Activated CD8-positive, alpha-beta memory T cell treated with anti-CD3 and anti-CD28 coated beads for 4 hours (primary cell): Measurements from ENCODE around the gene SLAMF6.
"Not testable (repeated sequence)": the region's sequence is repeated elsewhere in the genome, so short reads cannot be mapped to it uniquely, and the experiment has no call there.

Source experiments
- DNase-seq, 2 donors: peaks; one replicate each; pipeline ENCODE4 v3.0.0-alpha.2; 2020; ENCODE audit warnings: low read depth in 2 of 2

SLAMF6 gene

GRCh38 chr1:160504651-160505050 is 18.4 kb downstream of the SLAMF6 start:
- DNase-seq: no peak

GRCh38 chr1:160503087-160503486 is 20.0 kb downstream of the SLAMF6 start:
- no peak for DNase-seq

GRCh38 chr1:160500321-160500990 is 22.6 kb downstream of the SLAMF6 start:
- DNase-seq: no peak

GRCh38 chr1:160499631-160500030 is 23.4 kb downstream of the SLAMF6 start:
- no peak for DNase-seq

DNA sequence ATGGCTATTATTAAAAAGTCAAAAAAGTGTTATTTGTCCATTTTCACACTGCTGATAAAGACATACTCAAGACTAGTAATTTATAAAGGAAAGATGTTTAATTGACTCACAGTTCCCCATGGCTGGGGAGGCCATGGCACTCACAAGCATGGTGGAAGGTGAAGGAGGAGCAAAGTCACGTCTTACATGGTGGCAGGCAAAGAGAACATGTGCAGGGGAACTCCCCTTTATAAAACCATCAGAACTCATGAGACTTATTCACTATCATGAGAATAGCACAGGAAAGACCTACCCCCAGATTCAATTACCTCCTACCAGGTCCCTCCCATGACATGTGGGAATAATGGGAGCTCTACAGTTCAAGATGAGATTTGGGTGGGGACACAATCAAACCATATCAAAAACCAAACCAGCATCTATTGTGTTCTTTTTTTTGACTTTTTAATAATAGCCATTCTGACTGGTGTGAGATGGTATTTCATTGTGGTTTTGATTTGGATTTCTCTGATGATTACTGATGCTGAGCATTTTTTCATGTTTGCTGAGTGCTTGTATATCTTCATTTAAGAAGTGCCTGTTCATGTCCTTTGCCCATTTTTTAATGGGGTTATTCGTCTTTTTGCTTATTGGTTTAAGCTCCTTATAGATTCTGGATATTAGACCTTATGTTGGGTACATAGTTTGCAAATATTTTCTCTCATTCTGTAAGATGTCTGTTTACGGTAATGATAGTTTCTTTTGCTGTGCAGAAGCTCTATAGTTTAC is 24.6 kb downstream of the SLAMF6 start:
- not testable (repeated sequence) for DNase-seq

- no peak for DNase-seq
Observed at GRCh38 chr1:160496334-160496733, 26.7 kb downstream of the SLAMF6 start.

DNA sequence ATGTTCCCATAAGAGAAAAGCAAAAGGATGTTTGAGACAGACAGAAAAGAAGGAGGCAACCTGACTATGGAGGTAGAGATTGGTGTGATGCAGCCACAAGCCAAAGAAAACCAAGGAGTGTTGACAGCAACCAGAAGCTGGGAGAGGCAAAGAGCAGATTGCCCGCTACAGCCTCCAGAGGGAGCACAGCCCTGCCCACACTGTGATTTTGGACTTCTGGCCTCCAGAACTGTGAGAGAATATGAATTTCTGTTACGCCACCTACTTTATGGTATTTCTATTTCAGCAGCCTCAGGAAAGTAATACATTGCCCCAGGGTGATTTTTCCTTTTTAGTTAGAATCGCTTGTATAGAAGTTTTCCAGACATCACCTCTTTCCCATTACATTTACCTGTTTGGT is 28.4 kb downstream of the SLAMF6 start:
- DNase-seq: no peak

GRCh38 chr1:160492617-160493016 is 30.4 kb downstream of the SLAMF6 start:
- no peak for DNase-seq

DNA sequence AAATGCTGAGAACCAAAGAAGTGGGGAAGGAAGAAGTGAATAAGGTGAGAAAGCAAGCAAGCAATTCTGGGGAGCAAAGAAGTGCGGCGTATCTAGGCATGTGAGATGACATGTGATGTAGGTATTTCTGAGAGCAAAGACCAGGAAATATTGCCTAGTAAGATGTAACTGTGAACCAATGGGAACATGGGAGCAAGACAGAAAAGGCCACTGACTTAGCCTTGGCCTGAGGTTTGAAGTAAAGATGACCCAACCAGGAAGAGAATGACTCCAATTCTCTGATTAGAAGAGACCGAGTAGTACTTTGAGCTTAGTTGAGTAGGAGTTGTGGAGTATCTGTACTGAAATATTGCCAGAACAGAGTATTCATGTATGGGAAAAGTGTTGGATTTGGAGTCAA is 31.1 kb downstream of the SLAMF6 start:
- no peak for DNase-seq

GRCh38 chr1:160491017-160491416 is 32.0 kb downstream of the SLAMF6 start:
- no peak for DNase-seq

DNA sequence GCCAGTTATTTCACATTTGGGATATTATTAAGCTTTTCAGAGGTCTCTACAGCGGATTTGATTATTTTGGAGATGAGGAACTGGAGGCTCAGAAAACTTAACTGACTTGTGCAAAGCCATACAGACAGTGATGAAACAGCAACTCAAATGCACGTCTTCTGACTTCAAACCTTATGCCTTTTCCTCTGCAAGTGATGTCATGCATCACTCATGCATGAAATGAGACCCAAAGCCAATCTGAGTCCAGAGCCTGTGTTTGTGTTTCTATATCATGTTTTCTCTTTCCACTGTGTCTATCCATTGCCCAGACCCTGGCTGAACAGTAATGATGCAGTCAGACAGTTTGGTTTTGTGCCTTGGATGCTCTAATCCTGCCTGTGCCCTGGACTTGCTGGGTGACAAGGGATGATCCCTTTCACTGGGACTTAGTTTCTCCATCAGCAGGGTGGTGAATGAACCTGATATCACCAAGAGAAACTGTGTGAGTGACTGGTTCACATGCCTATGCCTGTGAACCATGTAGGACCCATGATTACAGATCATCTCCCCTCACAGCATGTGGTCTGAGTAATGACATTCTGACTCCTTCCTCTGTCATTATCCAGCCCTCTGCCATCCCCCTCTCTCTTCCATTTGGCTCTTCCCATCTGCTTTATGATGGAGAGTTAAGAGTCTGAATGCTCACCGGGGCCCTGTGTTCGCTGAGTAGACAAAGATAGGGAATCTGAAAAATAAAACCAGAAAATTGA is 33.4 kb downstream of the SLAMF6 start:
- no peak for DNase-seq

- no peak for DNase-seq
Observed at GRCh38 chr1:160488347-160489058, 34.6 kb downstream of the SLAMF6 start.

- no peak for DNase-seq
Observed at GRCh38 chr1:160486453-160486852, 36.6 kb downstream of the SLAMF6 start.

- no peak for DNase-seq
Observed at GRCh38 chr1:160483505-160484185, 39.4 kb downstream of the SLAMF6 start.

DNA sequence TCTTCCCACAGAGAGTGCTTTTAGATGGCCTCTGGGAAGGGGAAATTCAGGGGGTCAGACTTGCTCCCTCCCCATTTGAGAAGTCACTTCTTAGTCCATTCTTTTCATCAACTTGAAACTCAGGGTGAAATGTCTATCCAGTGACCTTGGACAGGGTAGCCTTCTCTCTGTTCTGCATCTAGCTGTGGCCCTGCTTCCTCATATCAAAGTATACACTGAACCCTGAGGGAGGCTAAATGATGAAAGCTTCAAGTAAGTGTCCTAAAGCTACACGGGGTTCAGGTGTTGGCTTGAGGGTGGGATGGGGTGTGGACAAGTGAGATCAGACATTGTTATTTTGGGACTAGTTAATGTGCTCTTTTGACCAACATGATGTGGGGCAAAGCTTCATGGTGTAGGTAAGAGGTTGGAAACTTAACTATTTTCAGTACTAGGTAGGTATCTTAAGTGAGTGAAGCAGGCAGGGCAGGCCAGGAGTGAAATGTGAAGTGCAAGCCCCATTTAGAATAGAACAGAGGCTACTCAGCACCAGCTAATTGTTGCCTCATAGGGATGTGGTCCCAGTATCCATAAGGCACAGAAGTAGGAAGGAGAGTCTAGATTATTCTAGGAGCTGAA is 41.0 kb downstream of the SLAMF6 start:
- DNase-seq: no peak

DNA sequence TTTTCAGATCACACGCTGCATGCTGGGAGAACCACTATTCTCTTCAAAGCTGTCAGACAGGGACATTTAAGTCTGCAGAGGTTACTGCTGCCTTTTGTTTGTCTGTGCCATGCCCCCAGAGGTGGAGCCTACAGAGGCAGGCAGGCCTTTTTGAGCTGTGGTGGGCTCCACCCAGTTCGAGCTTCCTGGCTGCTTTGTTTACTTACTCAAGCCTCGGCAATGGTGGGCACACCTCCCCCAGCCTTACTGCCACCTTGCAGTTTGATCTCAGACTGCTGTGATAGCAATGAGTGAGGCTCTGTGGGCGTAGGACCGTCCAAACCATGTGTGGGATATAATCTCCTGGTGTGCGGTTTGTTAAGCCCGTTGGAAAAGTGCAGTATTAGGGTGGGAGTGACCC is 42.3 kb downstream of the SLAMF6 start:
- not testable (repeated sequence) for DNase-seq

DNA sequence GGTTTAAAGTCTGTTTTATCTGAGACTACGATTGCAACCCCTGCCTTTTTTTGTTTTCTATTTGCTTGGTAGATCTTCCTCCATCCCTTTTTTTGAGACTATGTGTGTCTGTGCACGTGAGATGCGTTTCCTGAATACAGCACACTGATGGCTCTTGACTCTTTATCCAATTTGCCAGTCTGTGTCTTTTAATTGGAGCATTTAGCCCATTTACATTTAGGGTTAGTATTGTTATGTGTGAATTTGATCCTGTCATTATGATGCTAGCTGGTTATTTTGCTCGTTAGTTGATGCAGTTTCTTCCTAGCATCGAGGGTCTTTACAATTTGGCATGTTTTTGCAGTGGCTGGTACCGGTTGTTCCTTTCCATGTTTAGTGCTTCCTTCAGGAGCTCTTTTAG is 44.0 kb downstream of the SLAMF6 start:
- DNase-seq: not testable (repeated sequence)

DNA sequence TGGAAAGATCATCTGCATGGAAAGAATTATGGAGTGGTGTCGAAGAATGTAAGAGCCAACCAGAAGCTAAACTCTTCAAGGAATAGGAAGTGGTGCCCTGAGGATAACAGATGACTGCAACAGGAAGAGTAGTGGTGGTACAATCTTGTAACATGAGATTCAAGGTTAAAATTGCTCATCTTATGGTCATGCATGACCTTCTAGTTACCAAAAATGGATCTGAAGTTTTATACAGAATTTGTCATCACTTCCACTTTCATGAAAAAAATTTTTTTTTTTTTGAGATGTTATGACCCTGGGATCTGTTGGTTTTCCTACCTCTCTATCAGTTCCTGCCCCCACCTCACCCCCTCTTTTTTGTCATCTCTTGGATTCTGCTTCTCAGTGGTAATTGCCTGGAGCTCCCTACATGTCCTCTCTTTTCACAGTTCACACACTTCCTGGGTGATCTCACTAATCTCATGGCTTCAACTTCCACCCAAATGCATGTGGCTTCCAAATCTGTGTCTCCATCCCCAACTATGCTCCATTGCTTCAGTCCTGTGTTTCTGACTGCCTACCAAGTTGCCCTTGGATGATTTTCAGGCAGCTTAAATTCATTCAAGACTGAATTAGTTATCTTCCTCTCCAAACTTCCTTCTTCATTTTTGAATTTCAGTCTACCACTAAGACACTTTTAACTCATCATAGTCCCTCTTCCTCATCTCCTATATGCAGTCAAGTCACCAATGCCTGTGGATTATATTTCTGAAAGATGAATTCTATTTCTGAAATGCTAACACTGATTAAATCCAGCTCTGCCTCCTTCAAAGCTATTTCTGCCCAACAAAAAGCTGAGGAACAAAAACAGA is 48.4 kb downstream of the SLAMF6 start:
- no peak for DNase-seq

DNA sequence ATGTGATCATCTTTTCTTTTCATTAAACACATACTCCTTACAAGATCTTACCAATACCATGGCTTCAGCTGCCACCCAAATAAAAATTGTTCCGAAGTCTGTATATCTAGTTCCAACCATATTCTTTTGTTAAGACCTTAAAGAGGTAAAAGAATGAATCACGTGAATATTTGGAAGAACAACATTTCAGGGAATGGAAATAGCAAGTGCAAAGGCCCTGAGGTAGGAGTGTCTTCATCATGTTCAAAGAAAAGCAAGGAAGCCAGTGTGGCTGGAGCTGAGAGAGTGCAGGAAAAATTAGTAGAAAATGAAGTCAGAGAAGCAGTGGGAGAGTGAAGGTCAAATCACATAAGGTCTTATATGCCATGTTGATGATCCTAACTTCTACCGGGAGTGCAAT is 50.9 kb downstream of the SLAMF6 start:
- no peak for DNase-seq

DNA sequence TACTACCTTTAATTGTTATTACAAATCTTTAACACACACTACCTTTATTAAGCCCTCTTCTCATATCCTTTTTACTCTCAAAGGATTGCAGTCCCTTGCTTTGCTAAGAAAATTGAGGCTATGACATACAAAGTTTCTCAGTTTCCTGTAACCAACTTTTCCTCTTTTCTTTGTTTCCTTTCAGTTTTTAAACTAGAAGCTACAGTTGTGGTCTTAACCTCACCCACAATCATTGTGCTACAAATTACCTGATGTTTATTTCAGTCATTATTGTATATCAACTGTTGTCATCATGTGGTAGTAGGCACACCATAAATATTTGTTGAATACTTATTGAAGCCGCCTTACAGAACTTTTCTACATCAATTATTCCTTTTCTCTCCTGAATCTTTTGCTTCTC is 51.8 kb downstream of the SLAMF6 start:
- no peak for DNase-seq
